ENCODE results near the gene MANBA. TPM values are rescaled to one million over a fixed set of nuclear protein-coding genes. Genes with fewer than 3 reads are reported as not detected.
"Not testable (repeated sequence)": the region's sequence is repeated elsewhere in the genome, so short reads cannot be mapped to it uniquely, and the experiment has no call there.

Gene MANBA
- total RNA-seq, 2 experiments from 2014 or later, result 13.8 to 15.2 TPM

DNA sequence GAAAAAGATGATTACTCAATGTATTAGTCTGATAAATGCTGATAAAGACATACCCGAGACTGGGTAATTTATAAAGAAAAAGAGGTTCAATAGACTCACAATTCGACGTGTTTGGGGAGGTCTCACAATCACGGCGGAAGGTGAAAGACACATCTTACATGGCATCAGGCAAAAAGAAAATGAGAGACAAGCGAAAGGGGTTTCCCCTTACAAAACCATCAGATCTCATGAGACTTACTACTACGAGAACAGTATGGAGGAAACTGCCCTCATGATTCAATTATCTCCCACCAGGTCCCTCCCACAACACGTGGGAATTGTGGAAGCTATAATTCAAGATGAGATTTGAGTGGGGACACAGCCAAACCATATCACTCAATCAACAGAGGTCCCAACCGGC, 141.7 kb downstream of the MANBA start:
- Mint-ChIP-seq H3K4me1 (peaks cover 73% of the 10 kb centered on the region), H3K36me3 (ENCODE audit: low read depth) (peaks cover 40% of the 10 kb centered on the region)
- CTCF ChIA-PET, result interaction anchor here (0.9 to 1.5 kb wide), 4 partner anchors 14 to 472 kb away, joined by 3 to 4 read pairs (median 3); no protein-coding TSS in a partner anchor
- POLR2A ChIA-PET, H3K4me3 Mint-ChIP-seq, H3K9me3 Mint-ChIP-seq, H3K27ac Mint-ChIP-seq, H3K27me3 Mint-ChIP-seq, DNase-seq: not testable (repeated sequence)

DNA sequence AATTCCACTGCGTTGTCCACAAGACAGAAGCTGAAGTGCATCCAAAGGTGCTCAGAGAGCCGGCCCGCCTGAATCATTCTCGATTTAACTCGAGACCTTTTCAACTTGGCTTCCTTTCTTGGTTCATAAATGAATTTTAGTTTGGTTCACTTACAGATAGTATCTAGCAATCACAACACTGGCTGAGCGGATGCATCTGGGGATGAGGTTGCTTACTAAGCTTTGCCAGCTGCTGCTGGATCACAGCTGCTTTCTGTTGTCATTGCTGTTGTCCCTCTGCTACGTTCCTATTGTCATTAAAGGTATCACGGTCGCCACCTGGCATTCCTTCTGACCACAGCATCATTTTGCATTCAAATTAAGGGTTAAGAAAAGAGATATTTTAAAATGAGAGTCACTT, 144.1 kb downstream of the MANBA start:
- H3K36me3 Mint-ChIP-seq (ENCODE audit: low read depth), result peaks cover 64% of the 10 kb centered on the region
- CTCF ChIA-PET, result interaction anchor here (1.5 to 2.2 kb wide), 2 partner anchors 10 to 11 kb away, joined by 4 to 7 read pairs; no protein-coding TSS in a partner anchor
- DNase-seq, result peak; percentile 50
- H3K4me1 Mint-ChIP-seq, result peaks cover 80% of the 10 kb centered on the region
- peak overlapping the region; percentile 67 for H3K27ac Mint-ChIP-seq
- POLR2A ChIA-PET, result no interaction called here
- H3K4me3 Mint-ChIP-seq, result peak overlapping the region; percentile 2
- no peaks in the 10 kb centered on the region for H3K27me3 Mint-ChIP-seq
- peaks cover 4% of the 10 kb centered on the region for H3K9me3 Mint-ChIP-seq

DNA sequence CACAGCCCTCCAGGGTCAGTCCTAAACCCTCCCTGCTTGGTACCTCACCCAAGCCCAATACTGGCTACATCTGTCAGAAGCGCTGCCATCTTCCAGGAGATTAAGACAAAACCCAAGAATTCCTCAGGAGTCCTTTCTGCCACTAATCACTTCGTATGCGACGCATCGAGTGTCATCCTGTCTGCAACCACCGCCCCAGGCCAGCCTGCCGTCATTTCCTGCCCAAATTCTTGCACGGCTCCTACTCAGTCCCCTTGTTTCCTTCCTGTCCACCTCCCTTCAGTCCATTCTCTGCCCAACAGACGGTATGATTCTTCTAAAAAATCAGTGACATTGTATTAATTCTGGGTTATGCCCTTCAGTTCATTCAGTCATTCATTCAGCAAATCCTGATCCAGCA, 146.0 kb downstream of the MANBA start:
- POLR2A ChIA-PET, result no interaction called here
- Mint-ChIP-seq H3K36me3 (ENCODE audit: low read depth) (peaks cover 82% of the 10 kb centered on the region), H3K9me3 (peaks cover 4% of the 10 kb centered on the region), H3K27ac (peak overlapping the region; percentile 95), H3K4me1 (peaks cover 87% of the 10 kb centered on the region), H3K4me3 (peak overlapping the region; percentile 62), H3K27me3 (no peaks in the 10 kb centered on the region)
- CTCF ChIA-PET, result no interaction called here
- no peak for DNase-seq

DNA sequence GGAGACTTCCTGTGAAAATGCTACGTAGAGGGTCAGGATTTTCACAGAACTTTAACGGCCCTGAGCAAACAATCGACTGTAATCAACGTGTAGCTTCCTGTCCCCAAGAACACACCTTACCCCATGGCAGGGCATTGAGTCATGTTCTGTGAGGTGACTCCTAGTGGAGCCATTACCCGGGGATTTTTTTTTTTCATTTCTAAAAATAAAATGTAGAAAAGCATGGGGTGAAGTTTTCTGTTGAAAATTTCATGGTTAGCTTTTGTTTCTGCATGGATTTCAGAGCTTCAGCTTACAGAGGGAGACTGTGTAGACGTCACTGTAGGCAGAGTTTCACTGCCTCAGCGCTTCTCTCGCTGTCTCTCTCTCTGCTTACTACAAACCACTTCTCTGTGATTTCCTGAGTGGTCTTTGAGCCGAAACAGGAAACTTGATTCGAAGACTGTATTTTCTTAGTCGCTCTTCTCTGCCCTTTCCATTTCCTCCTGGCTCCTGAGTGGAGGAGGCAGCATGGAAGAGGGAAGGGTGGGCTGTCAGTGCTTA, 147.9 kb downstream of the MANBA start:
- peaks cover 92% of the 10 kb centered on the region for H3K36me3 Mint-ChIP-seq (ENCODE audit: low read depth)
- H3K27me3 Mint-ChIP-seq, result no peaks in the 10 kb centered on the region
- no peaks in the 10 kb centered on the region for H3K9me3 Mint-ChIP-seq
- ChIA-PET POLR2A (no interaction called here), CTCF (interaction anchor here (0.6 to 2.9 kb wide), 7 partner anchors 8 to 477 kb away, joined by 3 to 7 read pairs (median 4); no protein-coding TSS in a partner anchor)
- peak overlapping the region; percentile 95 for H3K27ac Mint-ChIP-seq
- peak overlapping the region; percentile 62 for H3K4me3 Mint-ChIP-seq
- peak; percentile 58 for DNase-seq
- H3K4me1 Mint-ChIP-seq, result peaks cover 88% of the 10 kb centered on the region

DNA sequence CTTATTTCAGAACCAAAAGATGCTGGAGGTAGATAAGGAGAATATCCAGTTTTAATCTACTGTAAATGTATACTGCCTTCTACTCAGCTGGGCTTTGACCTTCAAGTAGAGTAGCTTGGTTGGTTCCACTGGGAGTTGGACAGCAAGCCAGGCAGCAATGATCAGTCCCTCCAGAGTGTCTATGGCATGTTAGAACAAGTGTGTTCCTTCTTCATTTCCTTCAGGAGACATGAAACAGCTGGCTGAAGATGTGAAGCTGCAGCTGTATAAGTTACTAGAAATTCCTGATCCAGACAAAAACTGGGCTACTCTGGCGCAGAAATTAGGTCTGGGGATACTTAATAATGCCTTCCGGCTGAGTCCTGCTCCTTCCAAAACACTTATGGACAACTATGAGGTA, 148.6 kb downstream of the MANBA start:
- Mint-ChIP-seq H3K27me3 (no peaks in the 10 kb centered on the region), H3K9me3 (no peaks in the 10 kb centered on the region), H3K27ac (peak overlapping the region; percentile 95), H3K36me3 (ENCODE audit: low read depth) (peaks cover 95% of the 10 kb centered on the region), H3K4me3 (peak overlapping the region; percentile 62), H3K4me1 (peaks cover 90% of the 10 kb centered on the region)
- DNase-seq, result no peak
- ChIA-PET CTCF (interaction anchor here (0.6 to 2.9 kb wide), 8 partner anchors 8 to 163 kb away, joined by 3 to 7 read pairs (median 4); no protein-coding TSS in a partner anchor), POLR2A (no interaction called here)

DNA sequence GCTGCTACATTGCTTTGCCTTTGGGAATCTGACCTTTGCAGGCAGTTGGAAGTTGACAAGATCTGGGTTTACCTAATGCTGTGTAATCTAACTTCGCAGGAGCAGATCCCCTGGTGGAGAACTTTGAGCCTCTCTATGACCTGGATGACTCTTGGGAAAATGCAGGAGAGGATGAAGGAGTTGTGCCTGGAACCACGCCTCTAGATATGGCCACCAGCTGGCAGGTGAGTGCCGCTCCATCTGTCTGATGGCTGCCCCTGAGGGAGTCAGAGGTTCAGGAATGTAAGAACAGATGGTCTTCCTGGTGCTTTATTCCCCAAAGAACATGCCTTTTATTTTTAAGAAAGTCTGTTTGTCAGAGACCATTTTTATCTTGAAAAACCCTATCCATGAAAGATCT, 150.3 kb downstream of the MANBA start:
- DNase-seq, result no peak
- Mint-ChIP-seq H3K27me3 (no peaks in the 10 kb centered on the region), H3K36me3 (ENCODE audit: low read depth) (peaks cover 93% of the 10 kb centered on the region), H3K27ac (peak overlapping the region; percentile 95), H3K4me3 (no peak overlapping the region), H3K9me3 (no peaks in the 10 kb centered on the region), H3K4me1 (peaks cover 88% of the 10 kb centered on the region)
- CTCF ChIA-PET, result interaction anchor here (0.5 to 2.9 kb wide), 8 partner anchors 10 to 161 kb away, joined by 3 to 7 read pairs (median 4); no protein-coding TSS in a partner anchor
- POLR2A ChIA-PET, result no interaction called here

DNA sequence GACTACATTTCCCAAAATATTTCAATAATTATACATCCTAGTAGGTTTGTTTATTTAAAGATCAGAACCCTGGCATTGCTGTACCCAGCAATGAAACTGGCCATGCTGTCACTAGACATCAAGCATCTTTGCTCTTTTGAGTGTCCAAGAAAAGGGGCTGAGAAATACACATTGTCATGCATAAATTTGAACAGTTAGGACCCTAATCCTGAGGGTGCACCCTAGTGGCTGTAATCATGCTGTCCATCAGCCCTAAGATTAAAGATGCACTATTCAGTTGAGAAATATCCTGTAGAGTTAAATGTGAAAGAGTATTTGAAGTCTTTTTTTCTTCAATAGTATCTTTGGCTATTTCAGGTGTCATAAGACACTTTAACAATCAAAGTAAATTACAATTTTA, 150.8 kb downstream of the MANBA start:
- Mint-ChIP-seq H3K27me3 (no peaks in the 10 kb centered on the region), H3K9me3 (no peaks in the 10 kb centered on the region), H3K36me3 (ENCODE audit: low read depth) (peaks cover 93% of the 10 kb centered on the region), H3K4me1 (peaks cover 88% of the 10 kb centered on the region), H3K4me3 (no peak overlapping the region), H3K27ac (peak overlapping the region; percentile 3)
- ChIA-PET CTCF (interaction anchor here (0.5 to 1.5 kb wide), 5 partner anchors 11 to 77 kb away, joined by 3 to 5 read pairs (median 3); no protein-coding TSS in a partner anchor), POLR2A (no interaction called here)
- no peak for DNase-seq

DNA sequence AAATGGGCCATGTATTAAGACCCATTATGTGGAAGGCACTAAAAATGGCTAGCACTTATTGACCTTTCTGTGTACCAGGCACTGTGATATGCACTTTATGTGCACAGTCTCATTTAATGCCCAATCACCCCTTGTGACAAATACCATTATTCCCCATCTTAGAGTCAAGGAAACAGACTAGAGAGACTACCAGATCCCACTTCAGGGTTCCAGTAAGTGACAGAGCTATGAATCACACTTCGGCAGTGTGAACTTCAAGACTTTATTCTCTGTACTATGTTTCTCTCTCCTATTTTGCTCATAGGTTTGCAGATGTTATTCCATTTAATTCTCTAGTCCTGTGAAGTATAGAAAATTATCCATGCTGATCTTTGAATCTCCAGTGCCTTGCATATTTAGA, 152.6 kb downstream of the MANBA start:
- POLR2A ChIA-PET, result no interaction called here
- H3K4me1 Mint-ChIP-seq, result peaks cover 87% of the 10 kb centered on the region
- no peak for DNase-seq
- H3K9me3 Mint-ChIP-seq, result peaks cover 5% of the 10 kb centered on the region
- CTCF ChIA-PET, result interaction anchor here (1.0 kb wide), 1 partner anchor 17 kb away, joined by 3 read pairs; no protein-coding TSS in a partner anchor
- H3K36me3 Mint-ChIP-seq (ENCODE audit: low read depth), result peaks cover 92% of the 10 kb centered on the region
- H3K27me3 Mint-ChIP-seq, result no peaks in the 10 kb centered on the region
- no peak overlapping the region for H3K27ac Mint-ChIP-seq
- no peak overlapping the region for H3K4me3 Mint-ChIP-seq

DNA sequence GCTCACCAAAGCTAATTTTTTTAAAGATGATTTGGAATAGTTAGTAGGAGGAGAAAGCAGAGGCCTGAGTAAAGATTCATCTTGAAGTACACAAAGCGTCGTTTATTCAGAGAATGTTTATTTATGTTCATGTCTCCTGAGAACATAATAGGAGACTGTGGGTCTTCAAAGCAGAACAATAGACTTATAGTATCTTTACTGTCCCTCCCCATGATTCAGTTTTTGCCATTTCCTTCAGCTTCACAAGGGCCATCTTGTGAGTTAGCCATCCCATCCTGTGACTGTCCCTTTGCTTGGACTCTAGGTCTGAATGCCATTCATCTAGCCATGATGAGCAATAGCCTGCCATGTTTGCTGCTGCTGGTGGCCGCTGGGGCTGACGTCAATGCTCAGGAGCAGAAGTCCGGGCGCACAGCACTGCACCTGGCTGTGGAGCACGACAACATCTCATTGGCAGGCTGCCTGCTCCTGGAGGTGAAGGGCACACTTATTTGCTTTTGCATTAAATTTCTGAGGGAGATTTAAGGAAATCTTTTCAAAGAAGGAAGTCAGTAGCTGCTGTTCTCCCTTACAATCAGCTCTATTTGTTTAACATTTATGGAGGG, 153.8 kb downstream of the MANBA start:
- H3K36me3 Mint-ChIP-seq (ENCODE audit: low read depth), result peaks cover 88% of the 10 kb centered on the region
- no peak overlapping the region for H3K27ac Mint-ChIP-seq
- CTCF ChIA-PET, result interaction anchor here (0.8 to 1.3 kb wide), 2 partner anchors 9 to 19 kb away, joined by 3 to 4 read pairs; no protein-coding TSS in a partner anchor
- H3K27me3 Mint-ChIP-seq, result no peaks in the 10 kb centered on the region
- H3K9me3 Mint-ChIP-seq, result peaks cover 8% of the 10 kb centered on the region
- H3K4me3 Mint-ChIP-seq, result no peak overlapping the region
- POLR2A ChIA-PET, result no interaction called here
- DNase-seq, result no peak
- H3K4me1 Mint-ChIP-seq, result peaks cover 79% of the 10 kb centered on the region

DNA sequence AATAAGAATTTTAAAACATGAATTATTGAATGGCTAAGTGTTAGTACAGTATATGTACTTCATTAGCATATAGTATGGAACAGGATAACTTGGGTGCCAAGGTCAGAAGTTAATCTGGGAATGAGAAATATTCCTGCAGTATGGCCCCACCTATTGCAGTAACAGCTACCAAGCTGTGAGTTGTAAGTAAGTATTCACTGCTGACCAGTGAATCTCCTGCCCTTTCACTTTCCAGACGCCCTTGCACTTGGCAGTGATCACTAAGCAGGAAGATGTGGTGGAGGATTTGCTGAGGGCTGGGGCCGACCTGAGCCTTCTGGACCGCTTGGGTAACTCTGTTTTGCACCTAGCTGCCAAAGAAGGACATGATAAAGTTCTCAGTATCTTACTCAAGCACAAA, 154.5 kb downstream of the MANBA start:
- peaks cover 87% of the 10 kb centered on the region for H3K36me3 Mint-ChIP-seq (ENCODE audit: low read depth)
- no peak for DNase-seq
- CTCF ChIA-PET, result interaction anchor here (1.3 kb wide), 2 partner anchors 10 to 20 kb away, joined by 4 read pairs; no protein-coding TSS in a partner anchor
- peak overlapping the region; percentile 41 for H3K27ac Mint-ChIP-seq
- no peaks in the 10 kb centered on the region for H3K27me3 Mint-ChIP-seq
- peaks cover 77% of the 10 kb centered on the region for H3K4me1 Mint-ChIP-seq
- peaks cover 8% of the 10 kb centered on the region for H3K9me3 Mint-ChIP-seq
- POLR2A ChIA-PET, result no interaction called here
- no peak overlapping the region for H3K4me3 Mint-ChIP-seq

DNA sequence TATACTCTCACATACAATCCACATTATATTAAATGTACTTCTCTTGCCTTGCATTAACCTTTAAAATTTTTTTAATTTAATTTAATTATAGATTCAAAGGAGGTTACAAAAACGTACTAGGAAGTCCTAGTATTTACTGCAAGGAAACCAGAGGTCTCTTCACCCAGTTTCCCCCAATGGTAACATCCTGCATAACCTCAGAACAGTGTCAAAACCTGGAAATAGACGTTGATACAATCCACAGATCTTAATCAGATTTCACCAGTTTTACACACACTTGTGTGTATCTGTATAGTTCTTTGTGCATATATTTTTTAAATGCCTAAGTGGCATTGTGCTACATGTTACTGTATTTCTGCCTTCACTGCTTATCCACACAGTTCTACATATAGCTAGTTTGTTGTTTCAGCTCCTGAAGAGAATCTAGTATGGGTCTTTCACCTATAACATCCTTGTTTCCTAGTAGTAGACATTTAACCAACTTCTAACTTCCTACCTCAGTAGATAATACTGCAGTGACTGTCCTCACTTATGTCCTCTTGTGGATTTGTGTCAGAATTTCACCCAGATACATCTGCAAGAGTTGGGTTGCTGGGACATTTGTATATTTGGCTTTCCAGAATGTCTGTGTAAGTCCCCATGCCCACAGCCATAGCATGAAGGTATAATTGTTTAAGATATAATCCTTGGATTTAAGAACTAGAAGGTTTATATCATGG, 156.4 kb downstream of the MANBA start:
- Mint-ChIP-seq H3K4me3 (no peak overlapping the region), H3K27me3 (no peaks in the 10 kb centered on the region), H3K4me1 (peaks cover 75% of the 10 kb centered on the region), H3K36me3 (ENCODE audit: low read depth) (peaks cover 87% of the 10 kb centered on the region), H3K27ac (no peak overlapping the region), H3K9me3 (peaks cover 9% of the 10 kb centered on the region)
- CTCF ChIA-PET, result interaction anchor here (1.0 to 1.4 kb wide), 3 partner anchors 14 to 15 kb away, joined by 3 to 4 read pairs (median 3); no protein-coding TSS in a partner anchor
- DNase-seq, result no peak
- POLR2A ChIA-PET, result no interaction called here

DNA sequence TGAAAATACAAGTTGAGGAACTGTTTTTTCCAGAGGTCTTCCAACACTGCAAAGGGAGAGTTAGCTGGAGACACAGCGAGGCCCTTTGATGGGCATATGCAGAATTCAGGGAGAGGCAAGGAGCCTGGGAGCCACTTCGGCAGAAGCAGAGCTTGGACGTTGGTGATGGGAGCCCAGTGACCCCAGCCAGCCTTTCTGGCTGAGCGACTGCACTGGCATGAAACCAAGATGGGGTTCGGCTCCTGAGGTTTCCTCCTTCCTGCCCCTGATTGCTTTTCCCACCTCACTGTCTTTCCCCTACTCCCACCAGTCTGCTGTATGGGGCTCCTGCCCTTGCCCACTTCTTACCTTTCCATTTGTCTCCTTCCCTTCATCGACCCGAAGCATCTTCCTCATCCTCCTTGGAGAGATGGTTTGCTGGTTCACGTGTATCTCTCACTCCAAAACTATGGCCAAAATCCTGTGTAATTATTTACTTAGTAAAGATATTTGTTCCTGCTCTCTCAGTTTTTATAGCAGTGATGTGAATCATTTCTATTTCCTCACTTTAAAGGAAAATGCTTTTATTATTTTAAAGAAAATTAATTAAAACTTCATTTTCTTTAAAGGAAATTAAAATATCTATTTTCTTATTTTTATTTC, 159.1 kb downstream of the MANBA start:
- POLR2A ChIA-PET, result no interaction called here
- no peak overlapping the region for H3K27ac Mint-ChIP-seq
- no peak for DNase-seq
- CTCF ChIA-PET, result no interaction called here
- no peak overlapping the region for H3K4me3 Mint-ChIP-seq
- H3K4me1 Mint-ChIP-seq, result peaks cover 80% of the 10 kb centered on the region
- H3K9me3 Mint-ChIP-seq, result peaks cover 9% of the 10 kb centered on the region
- H3K27me3 Mint-ChIP-seq, result no peaks in the 10 kb centered on the region
- peaks cover 84% of the 10 kb centered on the region for H3K36me3 Mint-ChIP-seq (ENCODE audit: low read depth)

Data from activated CD4-positive, alpha-beta T cell treated with anti-CD3 and anti-CD28 coated beads, Interleukin-2, amount 10 ng/mL, durations not matched to agents 7 days and 5 days (primary cell).